Activated CD4-positive, alpha-beta T cell treated with anti-CD3 and anti-CD28 coated beads, Interleukin-2, amount 10 ng/mL, durations not matched to agents 7 days and 5 days (primary cell): Measurements from ENCODE around the gene TIMM29. TPM values are rescaled to one million over a fixed set of nuclear protein-coding genes. Genes with fewer than 3 reads are reported as not detected.
A peak's percentile ranks its signal among the peaks of the same experiment; 100 is the strongest.

Source experiments
- CTCF ChIA-PET: fragments of 350-600 bp; sonication (Branson Sonifier 250); formaldehyde crosslinking; loops from one replicate; lab custom pipeline; 2021; ENCODE audit warnings: antibody characterized with exemption; lab: Charles Lee
- POLR2A ChIA-PET: fragments of 350-600 bp; sonication (Branson Sonifier 250); formaldehyde crosslinking; loops from one replicate; lab custom pipeline; 2021; ENCODE audit warnings: antibody characterized with exemption; lab: Charles Lee
- DNase-seq: peaks from one replicate; pipeline ENCODE4 v3.0.0-alpha.2; 2020
- H3K27ac Mint-ChIP-seq: one replicate; pipeline ENCODE4 v1.8.0; 2021; ENCODE audit warnings: mild to moderate bottlenecking, moderate library complexity, mixed read lengths
- H3K27me3 Mint-ChIP-seq: one replicate; pipeline ENCODE4 v1.8.0; 2021; ENCODE audit warnings: mixed read lengths
- H3K36me3 Mint-ChIP-seq: one replicate; pipeline ENCODE4 v1.8.0; 2021; ENCODE audit warnings: low read depth, mixed read lengths
- H3K4me1 Mint-ChIP-seq: one replicate; pipeline ENCODE4 v1.8.0; 2021; ENCODE audit warnings: mixed read lengths
- H3K4me3 Mint-ChIP-seq: one replicate; pipeline ENCODE4 v1.8.0; 2021; ENCODE audit warnings: mild to moderate bottlenecking, moderate library complexity, mixed read lengths
- H3K9me3 Mint-ChIP-seq: one replicate; pipeline ENCODE4 v1.8.0; 2021; ENCODE audit warnings: mixed read lengths
- total RNA-seq, 2 experiments: library from RNA; stranded (reverse); gene quantifications; one replicate each; pipeline ENCODE4 v1.2.3, GENCODE V29; 2021

Gene TIMM29
- total RNA-seq, 2 experiments from 2014 or later = 17.5 to 22.3 TPM

GRCh38 chr19:10962863-10963262 lies 34.3 kb downstream of the TIMM29 start:
- peak overlapping the region; percentile 83 for H3K27ac Mint-ChIP-seq
- H3K4me1 Mint-ChIP-seq = peaks cover 53% of the 10 kb centered on the region
- no peak for DNase-seq

GRCh38 chr19:10963865-10964264 lies 35.3 kb downstream of the TIMM29 start:
- Mint-ChIP-seq H3K36me3 (peaks cover 10% of the 10 kb centered on the region), H3K4me3 (peak overlapping the region; percentile 29), H3K9me3 (no peaks in the 10 kb centered on the region), H3K27me3 (no peaks in the 10 kb centered on the region), H3K27ac (peak overlapping the region; percentile 88), H3K4me1 (peaks cover 59% of the 10 kb centered on the region)
- no peak for DNase-seq
- CTCF ChIA-PET = interaction anchor here (0.6 to 1.6 kb wide), 3 partner anchors 20 to 93 kb away, joined by 4 to 6 read pairs (median 5); partner anchors contain the start of gene CARM1
- POLR2A ChIA-PET = no interaction called here

More at GRCh38 chr19:10962863-10963262, 34.3 kb downstream of the TIMM29 start:
- H3K36me3 Mint-ChIP-seq = peaks cover 10% of the 10 kb centered on the region
- ChIA-PET CTCF (interaction anchor here (1.0 to 2.2 kb wide), 2 partner anchors 21 kb away, joined by 4 to 10 read pairs; no protein-coding TSS in a partner anchor), POLR2A (no interaction called here)
- no peaks in the 10 kb centered on the region for H3K27me3 Mint-ChIP-seq
- peak overlapping the region; percentile 91 for H3K4me3 Mint-ChIP-seq
- no peaks in the 10 kb centered on the region for H3K9me3 Mint-ChIP-seq

- no peak overlapping the region for H3K4me3 Mint-ChIP-seq
- H3K36me3 Mint-ChIP-seq = peaks cover 10% of the 10 kb centered on the region
- DNase-seq = no peak
- H3K27ac Mint-ChIP-seq = no peak overlapping the region
- no peaks in the 10 kb centered on the region for H3K9me3 Mint-ChIP-seq
- H3K4me1 Mint-ChIP-seq = peaks cover 58% of the 10 kb centered on the region
- CTCF ChIA-PET = interaction anchor here (1.6 kb wide), 1 partner anchor 94 kb away, joined by 6 read pairs; the partner anchor contains the start of gene CARM1
- no peaks in the 10 kb centered on the region for H3K27me3 Mint-ChIP-seq
- POLR2A ChIA-PET = no interaction called here
Observed at GRCh38 chr19:10964903-10965302, 36.3 kb downstream of the TIMM29 start.

GRCh38 chr19:10965398-10965797 lies 36.8 kb downstream of the TIMM29 start:
- CTCF ChIA-PET = no interaction called here
- DNase-seq = no peak
- no peaks in the 10 kb centered on the region for H3K27me3 Mint-ChIP-seq
- peaks cover 54% of the 10 kb centered on the region for H3K4me1 Mint-ChIP-seq
- no peak overlapping the region for H3K27ac Mint-ChIP-seq
- no peaks in the 10 kb centered on the region for H3K9me3 Mint-ChIP-seq
- peaks cover 10% of the 10 kb centered on the region for H3K36me3 Mint-ChIP-seq
- H3K4me3 Mint-ChIP-seq = no peak overlapping the region
- POLR2A ChIA-PET = no interaction called here

GRCh38 chr19:10966809-10967208 lies 38.2 kb downstream of the TIMM29 start:
- DNase-seq = no peak
- no peaks in the 10 kb centered on the region for H3K9me3 Mint-ChIP-seq
- peaks cover 53% of the 10 kb centered on the region for H3K4me1 Mint-ChIP-seq
- POLR2A ChIA-PET = no interaction called here
- no peak overlapping the region for H3K27ac Mint-ChIP-seq
- H3K4me3 Mint-ChIP-seq = no peak overlapping the region
- CTCF ChIA-PET = interaction anchor here (1.7 kb wide), 1 partner anchor 32 kb away, joined by 3 read pairs; no protein-coding TSS in a partner anchor
- no peaks in the 10 kb centered on the region for H3K27me3 Mint-ChIP-seq
- H3K36me3 Mint-ChIP-seq = peaks cover 10% of the 10 kb centered on the region

GRCh38 chr19:10968527-10969135 lies 40.0 kb downstream of the TIMM29 start:
- Mint-ChIP-seq H3K4me1 (peaks cover 40% of the 10 kb centered on the region), H3K9me3 (no peaks in the 10 kb centered on the region), H3K27me3 (no peaks in the 10 kb centered on the region), H3K4me3 (no peak overlapping the region), H3K27ac (no peak overlapping the region), H3K36me3 (peaks cover 6% of the 10 kb centered on the region)
- ChIA-PET POLR2A (no interaction called here), CTCF (interaction anchor here (0.6 to 0.7 kb wide), 2 partner anchors 237 to 1821 kb away, joined by 3 read pairs; no protein-coding TSS in a partner anchor)
- no peak for DNase-seq

- no peak for DNase-seq
- CTCF ChIA-PET = no interaction called here
- Mint-ChIP-seq H3K27ac (no peak overlapping the region), H3K36me3 (peaks cover 2% of the 10 kb centered on the region), H3K4me1 (peaks cover 34% of the 10 kb centered on the region), H3K4me3 (no peak overlapping the region), H3K27me3 (no peaks in the 10 kb centered on the region), H3K9me3 (no peaks in the 10 kb centered on the region)
- POLR2A ChIA-PET = no interaction called here
Observed at GRCh38 chr19:10971107-10971726, 42.6 kb downstream of the TIMM29 start.

- ChIA-PET POLR2A (no interaction called here), CTCF (interaction anchor here (1.0 kb wide), 1 partner anchor 100 kb away, joined by 3 read pairs; no protein-coding TSS in a partner anchor)
- no peak for DNase-seq
- H3K27ac Mint-ChIP-seq = no peak overlapping the region
- H3K4me1 Mint-ChIP-seq = peaks cover 34% of the 10 kb centered on the region
- H3K9me3 Mint-ChIP-seq = no peaks in the 10 kb centered on the region
- no peaks in the 10 kb centered on the region for H3K27me3 Mint-ChIP-seq
- H3K36me3 Mint-ChIP-seq = peaks cover 3% of the 10 kb centered on the region
- no peak overlapping the region for H3K4me3 Mint-ChIP-seq
Observed at GRCh38 chr19:10975374-10976130, 46.9 kb downstream of the TIMM29 start.

- Mint-ChIP-seq H3K27ac (peak overlapping the region; percentile 62), H3K4me1 (peaks cover 34% of the 10 kb centered on the region), H3K4me3 (no peak overlapping the region), H3K27me3 (no peaks in the 10 kb centered on the region), H3K36me3 (peaks cover 3% of the 10 kb centered on the region), H3K9me3 (no peaks in the 10 kb centered on the region)
- CTCF ChIA-PET = interaction anchor here (0.6 to 1.0 kb wide), 3 partner anchors 99 to 325 kb away, joined by 3 to 4 read pairs (median 3); no protein-coding TSS in a partner anchor
- POLR2A ChIA-PET = no interaction called here
- no peak for DNase-seq
Observed at GRCh38 chr19:10976131-10976892, 47.7 kb downstream of the TIMM29 start.

GRCh38 chr19:10977742-10978092 lies 49.1 kb downstream of the TIMM29 start:
- Mint-ChIP-seq H3K4me1 (peaks cover 34% of the 10 kb centered on the region), H3K4me3 (no peak overlapping the region), H3K36me3 (peaks cover 3% of the 10 kb centered on the region), H3K27ac (no peak overlapping the region), H3K9me3 (no peaks in the 10 kb centered on the region), H3K27me3 (no peaks in the 10 kb centered on the region)
- POLR2A ChIA-PET = no interaction called here
- no peak for DNase-seq
- CTCF ChIA-PET = no interaction called here
